Large intestine (tissue), 12 donors: ENCODE results near the gene ODR4. TPM values are rescaled to one million over a fixed set of nuclear protein-coding genes. Genes with fewer than 3 reads are reported as not detected.
"Not testable (repeated sequence)": the region's sequence is repeated elsewhere in the genome, so short reads cannot be mapped to it uniquely, and the experiment has no call there.

Experiments
- DNase-seq, 2 donors: peaks; one replicate each; pipeline versions ENCODE4 v3.0.0 to v3.0.0-alpha.2; 2013
- H3K27ac ChIP-seq: one replicate; pipeline ENCODE4 v1.5.1; 2013; ENCODE audit warnings: low read length
- H3K27me3 ChIP-seq: 2 replicates; pipeline ENCODE4 v1.6.1; 2013; ENCODE audit warnings: low read length; ENCODE audit not compliant: control insufficient read depth, insufficient read depth
- H3K36me3 ChIP-seq: 2 replicates; pipeline ENCODE4 v1.6.1; 2013; ENCODE audit warnings: low read length; ENCODE audit not compliant: control insufficient read depth, insufficient read depth
- H3K4me1 ChIP-seq: one replicate; pipeline ENCODE4 v1.6.1; 2013; ENCODE audit warnings: low read length; ENCODE audit not compliant: control insufficient read depth, insufficient read depth
- H3K4me3 ChIP-seq: one replicate; pipeline ENCODE4 v1.5.1; 2013; ENCODE audit warnings: low read length
- H3K9me3 ChIP-seq: one replicate; pipeline ENCODE4 v1.6.1; 2013; ENCODE audit warnings: mild to moderate bottlenecking, low read depth, low read length, moderate library complexity; ENCODE audit not compliant: control insufficient read depth
- WGBS: methylation state at CpG from one replicate; pipeline ENCODE4 v1.1.5; 2013; ENCODE audit warnings: low lambda C conversion rate; ENCODE audit not compliant: insufficient coverage; 5-methylcytosine and 5-hydroxymethylcytosine counted together
- long read RNA-seq, 11 donors: transcript quantifications; one replicate each; lab custom pipeline, GENCODE V29; 2026
- polyA plus RNA-seq: library from polyadenylated mRNA; unstranded; fragments of 120-200 nt; gene quantifications from one replicate; pipeline ENCODE4 v1.2.1, GENCODE V29; 2013

ODR4 gene
- 26.4 TPM for polyA plus RNA-seq
- long read RNA-seq, donor 1, partial matches to known transcripts, result 7 of 10 reads
- long read RNA-seq, donor 1, other reads (novel, unspliced or antisense), result 0 of 10 reads
- long read RNA-seq, donor 2, partial matches to known transcripts, result 17 of 18 reads
- long read RNA-seq, donor 2, other reads (novel, unspliced or antisense), result 0 of 18 reads
- long read RNA-seq, donor 3, result 0 reads
- long read RNA-seq, donor 4, result 0 reads
- long read RNA-seq, donor 5, partial matches to known transcripts, result 0 of 1 reads
- long read RNA-seq, donor 5, other reads (novel, unspliced or antisense), result 0 of 1 reads
- long read RNA-seq, donor 6, partial matches to known transcripts, result 8 of 8 reads
- long read RNA-seq, donor 6, other reads (novel, unspliced or antisense), result 0 of 8 reads
- long read RNA-seq, donor 7, partial matches to known transcripts, result 0 of 5 reads
- long read RNA-seq, donor 7, other reads (novel, unspliced or antisense), result 5 of 5 reads
- long read RNA-seq, donor 8, partial matches to known transcripts, result 0 of 1 reads
- long read RNA-seq, donor 8, other reads (novel, unspliced or antisense), result 0 of 1 reads
- long read RNA-seq, donor 9, partial matches to known transcripts, result 5 of 14 reads
- long read RNA-seq, donor 9, other reads (novel, unspliced or antisense), result 9 of 14 reads
- long read RNA-seq, donor 10, partial matches to known transcripts, result 0 of 3 reads
- long read RNA-seq, donor 10, other reads (novel, unspliced or antisense), result 0 of 3 reads
- long read RNA-seq, donor 11, partial matches to known transcripts, result 0 of 1 reads
- long read RNA-seq, donor 11, other reads (novel, unspliced or antisense), result 0 of 1 reads

- Histone ChIP-seq H3K4me3 (peak within 1 kb of the TSS; percentile 100), H3K36me3 (peaks cover 15% of the 10 kb centered on the region), H3K9me3 (no peaks in the 10 kb centered on the region), H3K27me3 (no peaks in the 10 kb centered on the region), H3K4me1 (peaks cover 5% of the 10 kb centered on the region), H3K27ac (peak within 1 kb of the TSS; percentile 97)
- WGBS, result no CpG with 5 or more reads among the region's 60 CpGs
- DNase-seq, result peak; percentile 99
Measured at GRCh38 chr1:186375152-186375928, at the start of gene ODR4, which contains the start of gene TPR. ODR4 (plus strand) TSS chr1:186375838; CDS start chr1:186379786, 3,948 bp downstream. TPR (minus strand) TSS chr1:186375253; CDS start chr1:186375028, 225 bp downstream.

GRCh38 chr1:186326009-186326408 lies 49.6 kb upstream of the ODR4 start:
- Histone ChIP-seq H3K4me3 (no peak overlapping the region), H3K9me3 (no peaks in the 10 kb centered on the region), H3K4me1 (no peaks in the 10 kb centered on the region), H3K27me3 (no peaks in the 10 kb centered on the region), H3K27ac (no peak overlapping the region), H3K36me3 (peaks cover 59% of the 10 kb centered on the region)
- no CpG with 5 or more reads among the region's 1 CpG for WGBS
- no peak for DNase-seq

- Histone ChIP-seq H3K27me3 (no peaks in the 10 kb centered on the region), H3K4me3 (no peak overlapping the region), H3K9me3 (no peaks in the 10 kb centered on the region), H3K4me1 (no peaks in the 10 kb centered on the region), H3K27ac (no peak overlapping the region), H3K36me3 (peaks cover 54% of the 10 kb centered on the region)
- WGBS, result 100% methylated on average over 1 of the region's 1 CpG
- DNase-seq, result no peak
Measured at GRCh38 chr1:186327331-186327730, 48.3 kb upstream of the ODR4 start.

GRCh38 chr1:186330758-186331157 lies 44.9 kb upstream of the ODR4 start:
- WGBS, result no CpG with 5 or more reads among the region's 1 CpG
- no peaks in the 10 kb centered on the region for H3K27me3 ChIP-seq
- H3K9me3 ChIP-seq, result no peaks in the 10 kb centered on the region
- H3K4me1 ChIP-seq, result no peaks in the 10 kb centered on the region
- H3K4me3 ChIP-seq, result no peak overlapping the region
- no peak for DNase-seq
- H3K36me3 ChIP-seq, result peaks cover 56% of the 10 kb centered on the region
- no peak overlapping the region for H3K27ac ChIP-seq

GRCh38 chr1:186337554-186337953 lies 38.1 kb upstream of the ODR4 start:
- Histone ChIP-seq H3K4me3 (no peak overlapping the region), H3K9me3 (no peaks in the 10 kb centered on the region), H3K27ac (no peak overlapping the region), H3K36me3 (peaks cover 70% of the 10 kb centered on the region), H3K4me1 (no peaks in the 10 kb centered on the region), H3K27me3 (no peaks in the 10 kb centered on the region)
- no peak for DNase-seq
- 100% methylated on average over 2 of the region's 2 CpGs for WGBS

- H3K4me3 ChIP-seq, result no peak overlapping the region
- no peak overlapping the region for H3K27ac ChIP-seq
- H3K9me3 ChIP-seq, result no peaks in the 10 kb centered on the region
- WGBS, result 89% methylated on average over 4 of the region's 5 CpGs
- H3K4me1 ChIP-seq, result no peaks in the 10 kb centered on the region
- DNase-seq, result no peak
- H3K27me3 ChIP-seq, result no peaks in the 10 kb centered on the region
- H3K36me3 ChIP-seq, result peaks cover 67% of the 10 kb centered on the region
Measured at GRCh38 chr1:186340772-186341171, 34.9 kb upstream of the ODR4 start.

GRCh38 chr1:186347837-186348691 lies 27.6 kb upstream of the ODR4 start:
- not testable (repeated sequence) for H3K27ac ChIP-seq, H3K9me3 ChIP-seq, H3K4me1 ChIP-seq, H3K27me3 ChIP-seq, H3K4me3 ChIP-seq
- DNase-seq, result peak in 1 of 2 donors; percentile 4
- 70% methylated on average over 2 of the region's 8 CpGs for WGBS
- peaks cover 59% of the 10 kb centered on the region for H3K36me3 ChIP-seq

- peak overlapping the region; percentile 97 for H3K27ac ChIP-seq
- no peaks in the 10 kb centered on the region for H3K27me3 ChIP-seq
- peak overlapping the region; percentile 100 for H3K4me3 ChIP-seq
- peaks cover 5% of the 10 kb centered on the region for H3K4me1 ChIP-seq
- peak; percentile 7 to 59 for DNase-seq
- WGBS, result no CpG with 5 or more reads among the region's 37 CpGs
- no peaks in the 10 kb centered on the region for H3K9me3 ChIP-seq
- peaks cover 21% of the 10 kb centered on the region for H3K36me3 ChIP-seq
Measured at GRCh38 chr1:186374303-186375151, 1.1 kb upstream of the ODR4 start.

- no peak for DNase-seq
- H3K36me3 ChIP-seq, result peaks cover 16% of the 10 kb centered on the region
- H3K4me1 ChIP-seq, result peaks cover 5% of the 10 kb centered on the region
Measured at GRCh38 chr1:186375929-186376319, 286 bp downstream of the ODR4 start.

More at GRCh38 chr1:186375929-186376319, 286 bp downstream of the ODR4 start:
- 0% methylated on average over 2 of the region's 12 CpGs for WGBS
- Histone ChIP-seq H3K27me3 (no peaks in the 10 kb centered on the region), H3K9me3 (no peaks in the 10 kb centered on the region), H3K27ac (peak overlapping the region; percentile 97), H3K4me3 (peak overlapping the region; percentile 100)
